NCI-H2227 (cell line): ENCODE results near the gene STING1.
A peak's percentile ranks its signal among the peaks of the same experiment; 100 is the strongest.
"Not testable (repeated sequence)": the region's sequence is repeated elsewhere in the genome, so short reads cannot be mapped to it uniquely, and the experiment has no call there.

Source experiments
- DNase-seq: peaks from one replicate; lab custom pipeline; 2025; ENCODE audit not compliant: unreplicated experiment; lab: John Stamatoyannopoulos, UW

Gene STING1

GRCh38 chr5:139440416-139440815 lies 42.1 kb downstream of the STING1 start:
- not testable (repeated sequence) for DNase-seq

GRCh38 chr5:139439013-139439903 lies 43.3 kb downstream of the STING1 start, which contains the start of gene DNAJC18:
Gene DNAJC18, minus strand, starts transcription at chr5:139439525. Its CDS starts 80 bp downstream, at chr5:139439445.
- peak; percentile 94 for DNase-seq

DNA sequence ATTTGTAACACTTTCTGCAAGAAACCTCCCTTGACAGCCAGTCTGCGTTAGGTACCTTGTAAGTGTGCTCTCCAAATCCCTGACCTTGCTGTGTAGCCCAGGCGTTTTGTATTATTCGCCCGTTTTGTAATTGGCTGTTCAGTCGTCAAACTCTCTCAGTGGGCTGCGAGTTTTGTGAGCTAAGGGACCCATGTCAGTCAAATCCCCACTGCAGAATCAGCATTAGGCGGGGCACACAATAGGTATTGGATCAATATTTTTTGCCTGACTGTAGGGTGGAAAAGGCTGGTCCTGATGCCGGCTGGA lies 43.9 kb downstream of the STING1 start:
- no peak for DNase-seq

GRCh38 chr5:139435676-139436075 lies 46.9 kb downstream of the STING1 start:
- no peak for DNase-seq

GRCh38 chr5:139431706-139432105 lies 50.9 kb downstream of the STING1 start:
- DNase-seq: no peak

- DNase-seq: no peak
Measured at GRCh38 chr5:139430015-139430414, 52.5 kb downstream of the STING1 start.

- DNase-seq: no peak
Measured at GRCh38 chr5:139426203-139426885, 56.2 kb downstream of the STING1 start.
